GM19455 (cell line): ENCODE results near the gene CTTN.
"Not testable (repeated sequence)": the region's sequence is repeated elsewhere in the genome, so short reads cannot be mapped to it uniquely, and the experiment has no call there.

Experiments
- ATAC-seq: cut with Tn5 transposase; IDR thresholded peaks from one replicate; pipeline ENCODE4 v1.9.1; 2021; ENCODE audit not compliant: unreplicated experiment

Gene CTTN

GRCh38 chr11:70381350-70381749 lies 17.0 kb upstream of the CTTN start:
- no peak for ATAC-seq

- no peak for ATAC-seq
Observed at GRCh38 chr11:70381872-70382861, 16.2 kb upstream of the CTTN start.

- ATAC-seq = no peak
Observed at GRCh38 chr11:70383664-70384565, 14.4 kb upstream of the CTTN start.

GRCh38 chr11:70384566-70385152 lies 13.7 kb upstream of the CTTN start:
- no peak for ATAC-seq

GRCh38 chr11:70387564-70387963 lies 10.8 kb upstream of the CTTN start:
- no peak for ATAC-seq

- no peak for ATAC-seq
Observed at GRCh38 chr11:70389201-70389600, 9.1 kb upstream of the CTTN start.

GRCh38 chr11:70390882-70391281 lies 7.4 kb upstream of the CTTN start:
- ATAC-seq = not testable (repeated sequence)

- no peak for ATAC-seq
Observed at GRCh38 chr11:70394211-70394950, 3.9 kb upstream of the CTTN start.

- no peak for ATAC-seq
Observed at GRCh38 chr11:70397336-70397982, 870 bp upstream of the CTTN start.

GRCh38 chr11:70398834-70399680 lies 728 bp downstream of the CTTN start:
- ATAC-seq = no peak

- ATAC-seq = no peak
Observed at GRCh38 chr11:70399681-70400112, 1.4 kb downstream of the CTTN start.

- no peak for ATAC-seq
Observed at GRCh38 chr11:70400643-70401042, 2.3 kb downstream of the CTTN start.

GRCh38 chr11:70402016-70402415 lies 3.7 kb downstream of the CTTN start:
- ATAC-seq = no peak

GRCh38 chr11:70402685-70403084 lies 4.4 kb downstream of the CTTN start:
- ATAC-seq = no peak

GRCh38 chr11:70404244-70404643 lies 5.9 kb downstream of the CTTN start:
- no peak for ATAC-seq

GRCh38 chr11:70405679-70406395 lies 7.5 kb downstream of the CTTN start:
- ATAC-seq = no peak

- no peak for ATAC-seq
Observed at GRCh38 chr11:70407121-70407520, 8.8 kb downstream of the CTTN start.

- no peak for ATAC-seq
Observed at GRCh38 chr11:70407814-70408213, 9.5 kb downstream of the CTTN start.
